Sigmoid colon (tissue), 4 donors: ENCODE results near the gene TTC33.

Experiments used
- EP300 ChIP-seq, 4 donors: sonication (generic); formaldehyde crosslinking; IDR thresholded peaks; one replicate each; pipeline ENCODE4 v1.6.1; 2017; ENCODE audit warnings: antibody characterized with exemption in 4 of 4
- POLR2AphosphoS5 ChIP-seq, 4 donors: sonication (generic); formaldehyde crosslinking; IDR thresholded peaks; one replicate each; pipeline ENCODE4 v1.6.1; 2017; ENCODE audit warnings: antibody characterized with exemption in 4 of 4

GRCh38 chr5:40490464-40491111, 265.2 kb downstream of the TTC33 start:
- TF ChIP-seq EP300 (IDR thresholded peaks at IDR 0.05) (no peak), POLR2AphosphoS5 (IDR thresholded peaks at IDR 0.05) (no peak)
